Prostate gland (tissue), 2 donors: Measurements from ENCODE around the gene UNC93A. TPM values are rescaled to one million over a fixed set of nuclear protein-coding genes. Genes with fewer than 3 reads are reported as not detected.

Experiments
- DNase-seq: peaks from one replicate; pipeline ENCODE4 v3.0.0-alpha.2; 2019; ENCODE audit warnings: low spot score
- H3K27ac ChIP-seq, 2 donors: fragments of 200-600 bp; sonication (generic); 2 replicates each; pipeline ENCODE4 v1.5.1; 2017 to 2019
- H3K27me3 ChIP-seq: fragments of 200-600 bp; sonication (generic); replicated peaks from 2 replicates; pipeline ENCODE4 v1.5.1; 2019; ENCODE audit not compliant: insufficient read depth
- H3K36me3 ChIP-seq, 2 donors: fragments of 200-600 bp; sonication (generic); 1 replicate in 1 of 2; 2 replicates in 1 of 2; pipeline versions ENCODE4 v1.5.1 to v1.8.1; 2017 to 2019
- H3K4me1 ChIP-seq: fragments of 200-600 bp; sonication (generic); replicated peaks from 2 replicates; pipeline ENCODE4 v1.5.1; 2019
- H3K4me3 ChIP-seq, 2 donors: fragments of 200-600 bp; sonication (generic); 2 replicates each; pipeline ENCODE4 v1.5.1; 2017 to 2019
- H3K9me3 ChIP-seq: fragments of 200-600 bp; sonication (generic); 2 replicates; pipeline ENCODE4 v1.5.1; 2017
- CTCF ChIP-seq, 4 experiments: fragments of 200-600 bp in 2 of 4; fragments of 450-650 bp in 2 of 4; sonication (generic) in 2 of 4; IDR thresholded peaks; 1 replicate in 3 of 4; 2 replicates in 1 of 4; pipeline ENCODE4 v1.5.1; 2016 to 2019; ENCODE audit warnings: antibody characterized with exemption in 4 of 4, mild to moderate bottlenecking in 2 of 4, moderate library complexity in 2 of 4
- POLR2A ChIP-seq: fragments of 450-650 bp; IDR thresholded peaks from one replicate; pipeline ENCODE4 v1.6.1; 2016; ENCODE audit warnings: antibody characterized with exemption, mild to moderate bottlenecking
- POLR2AphosphoS5 ChIP-seq: sonication (generic); formaldehyde crosslinking; IDR thresholded peaks from one replicate; pipeline ENCODE4 v1.6.1; 2017; ENCODE audit warnings: antibody characterized with exemption
- WGBS: methylation state at CpG from one replicate; pipeline ENCODE4 v1.1.5; 2018; 5-methylcytosine and 5-hydroxymethylcytosine counted together
- intact Hi-C: fragments of 100-400 bp; cut with DNase I; formaldehyde crosslinking; loops from one replicate; pipeline ENCODE4 v1.14.2; 2022
- total RNA-seq, 2 donors: library from RNA; depleted of rRNA; stranded (reverse); fragments of >200 nt; gene quantifications; one replicate each; pipeline ENCODE4 v1.1.0, GENCODE V29; 2016

Gene UNC93A
- total RNA-seq, 2 donors from 2014 or later: 0.51 to 0.55 TPM

- intact Hi-C loops: no loop called here
- H3K36me3 ChIP-seq: no peaks in the 10 kb centered on the region
- no peak overlapping the region for H3K27ac ChIP-seq
- no peak overlapping the region for H3K4me3 ChIP-seq
- WGBS: 73% methylated on average over 20 of the region's 20 CpGs
- H3K9me3 ChIP-seq: no peaks in the 10 kb centered on the region
- no peaks in the 10 kb centered on the region for H3K27me3 ChIP-seq
- no peak for DNase-seq
- no peaks in the 10 kb centered on the region for H3K4me1 ChIP-seq
- no peak for TF ChIP-seq POLR2AphosphoS5
- TF ChIP-seq POLR2A: no peak
- no peak for TF ChIP-seq CTCF (IDR thresholded peaks at IDR 0.05)
These were observed 22.3 kb upstream of the UNC93A start for GRCh38 chr6:167268683-167269280.

GRCh38 chr6:167270499-167271311 is 20.4 kb upstream of the UNC93A start:
- intact Hi-C loops: no loop called here
- TF ChIP-seq POLR2AphosphoS5 (no peak), POLR2A (no peak), CTCF (IDR thresholded peaks at IDR 0.05) (no peak)
- no peaks in the 10 kb centered on the region for H3K9me3 ChIP-seq
- no peaks in the 10 kb centered on the region for H3K27me3 ChIP-seq
- no peak overlapping the region for H3K27ac ChIP-seq
- H3K36me3 ChIP-seq: no peaks in the 10 kb centered on the region
- H3K4me1 ChIP-seq: no peaks in the 10 kb centered on the region
- no peak overlapping the region for H3K4me3 ChIP-seq
- 88% methylated on average over 26 of the region's 26 CpGs for WGBS
- DNase-seq: no peak

- intact Hi-C loops: no loop called here
- 96% methylated on average over 6 of the region's 6 CpGs for WGBS
These were observed 19.0 kb upstream of the UNC93A start for GRCh38 chr6:167272151-167272550.

GRCh38 chr6:167272696-167273379 is 18.3 kb upstream of the UNC93A start:
- Histone ChIP-seq H3K4me3 (no peak overlapping the region), H3K27ac (no peak overlapping the region), H3K27me3 (no peaks in the 10 kb centered on the region), H3K4me1 (no peaks in the 10 kb centered on the region), H3K36me3 (no peaks in the 10 kb centered on the region), H3K9me3 (no peaks in the 10 kb centered on the region)
- no peak for DNase-seq
- TF ChIP-seq POLR2A (no peak), POLR2AphosphoS5 (no peak), CTCF (IDR thresholded peaks at IDR 0.05) (no peak)
- intact Hi-C loops: no loop called here
- WGBS: 76% methylated on average over 11 of the region's 11 CpGs

More at GRCh38 chr6:167272151-167272550, 19.0 kb upstream of the UNC93A start:
- DNase-seq: no peak
- Histone ChIP-seq H3K27me3 (no peaks in the 10 kb centered on the region), H3K4me1 (no peaks in the 10 kb centered on the region), H3K36me3 (no peaks in the 10 kb centered on the region), H3K27ac (no peak overlapping the region), H3K4me3 (no peak overlapping the region), H3K9me3 (no peaks in the 10 kb centered on the region)
- TF ChIP-seq POLR2AphosphoS5 (no peak), CTCF (IDR thresholded peaks at IDR 0.05) (no peak), POLR2A (no peak)
